Muscle layer of colon (tissue), 2 donors: ENCODE measurements around the gene COQ6.

ENCODE experiments used
- H3K27ac ChIP-seq: one replicate; pipeline ENCODE4 v1.7.0; 2013; ENCODE audit warnings: low read depth, mild to moderate bottlenecking, low read length, moderate library complexity
- H3K27me3 ChIP-seq, 2 donors: one replicate each; pipeline ENCODE4 v1.7.0; 2013; ENCODE audit warnings: low read length in 2 of 2, mild to moderate bottlenecking in 2 of 2; ENCODE audit not compliant: insufficient read depth in 2 of 2, control insufficient read depth in 1 of 2
- H3K36me3 ChIP-seq: one replicate; pipeline ENCODE4 v1.7.0; 2013; ENCODE audit warnings: mild to moderate bottlenecking, low read length; ENCODE audit not compliant: insufficient read depth
- H3K4me1 ChIP-seq: one replicate; pipeline ENCODE4 v1.7.0; 2013; ENCODE audit warnings: mild to moderate bottlenecking, low read length; ENCODE audit not compliant: insufficient read depth
- H3K4me3 ChIP-seq, 2 donors: one replicate each; pipeline ENCODE4 v1.7.0; 2013; ENCODE audit warnings: low read length in 2 of 2, low read depth in 1 of 2, mild to moderate bottlenecking in 1 of 2, moderate library complexity in 1 of 2
- H3K9ac ChIP-seq: one replicate; pipeline ENCODE4 v1.7.0; 2013; ENCODE audit warnings: low read length
- H3K9me3 ChIP-seq: one replicate; pipeline ENCODE4 v1.7.0; 2013; ENCODE audit warnings: mild to moderate bottlenecking, low read length
- donor health status: abdominal sarcoma.
- donor health status: Adenocarcinoma of cecum.

COQ6 gene

DNA sequence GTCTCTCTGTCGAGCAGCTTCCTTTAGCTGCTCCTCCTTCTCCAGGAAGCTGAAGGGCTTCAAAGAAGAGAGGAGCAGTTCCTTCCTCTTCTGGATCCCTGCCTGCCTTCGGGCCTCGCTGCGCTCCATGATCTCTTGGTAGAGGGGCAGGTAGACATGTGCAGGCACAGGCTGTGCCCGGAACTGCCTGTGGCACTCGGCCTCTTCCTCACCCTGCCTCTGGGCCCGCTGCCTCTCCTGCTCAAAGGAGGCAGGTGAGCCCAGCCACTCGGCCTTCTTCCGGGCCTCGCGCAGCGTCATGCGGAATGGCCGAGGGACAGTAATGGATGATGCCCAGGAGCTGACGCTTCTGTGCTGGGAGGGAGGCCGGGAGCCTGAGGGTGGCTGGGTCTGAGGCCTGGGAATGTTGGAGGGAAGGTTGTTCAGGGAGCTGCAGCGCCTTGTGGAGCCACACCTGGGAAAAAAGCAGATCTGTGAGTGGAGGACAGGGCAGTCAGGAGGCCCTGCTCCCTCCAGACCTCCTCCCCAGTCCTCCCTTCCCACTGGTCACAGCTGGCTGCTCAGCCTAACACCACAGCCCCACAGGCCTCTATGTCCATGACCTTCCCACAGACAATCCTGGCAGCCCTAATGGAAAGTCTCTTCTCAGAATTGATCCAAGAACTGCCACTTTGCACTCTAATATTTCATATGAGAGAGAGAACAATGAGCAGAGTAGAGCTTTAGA is 5.5 kb upstream of the COQ6 start:
- H3K4me3 ChIP-seq: no peak overlapping the region
- no peak overlapping the region for H3K27ac ChIP-seq
- H3K27me3 ChIP-seq: no peaks in the 10 kb centered on the region
- H3K36me3 ChIP-seq: peaks cover 31% of the 10 kb centered on the region
- no peaks in the 10 kb centered on the region for H3K9me3 ChIP-seq
- no peak overlapping the region for H3K9ac ChIP-seq
- peaks cover 7% of the 10 kb centered on the region for H3K4me1 ChIP-seq

GRCh38 chr14:73945159-73945670 is 4.9 kb upstream of the COQ6 start:
- Histone ChIP-seq H3K4me3 (no peak overlapping the region), H3K36me3 (peaks cover 25% of the 10 kb centered on the region), H3K9me3 (no peaks in the 10 kb centered on the region), H3K27ac (no peak overlapping the region), H3K27me3 (no peaks in the 10 kb centered on the region), H3K9ac (no peak overlapping the region), H3K4me1 (peaks cover 7% of the 10 kb centered on the region)

DNA sequence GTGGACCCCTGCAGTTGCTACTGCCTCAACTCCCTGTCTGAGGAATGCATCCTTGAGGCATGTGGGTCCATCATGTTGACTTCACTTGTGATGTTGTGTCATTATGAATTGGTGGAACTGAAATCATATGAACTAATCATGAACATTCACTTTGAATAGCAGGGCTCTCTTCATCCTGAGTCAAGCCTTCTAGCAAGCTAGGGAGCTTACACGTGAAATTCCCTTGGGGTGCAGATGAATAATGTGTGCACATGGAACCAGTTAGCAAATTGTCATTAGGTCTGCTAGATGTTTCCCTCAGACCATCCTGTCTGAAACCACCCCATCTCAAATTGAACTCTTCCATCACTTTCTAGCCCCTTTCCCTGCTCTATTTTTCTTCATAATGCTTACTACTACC is 3.6 kb downstream of the COQ6 start:
- Histone ChIP-seq H3K4me3 (no peak overlapping the region), H3K9me3 (no peaks in the 10 kb centered on the region), H3K27me3 (no peaks in the 10 kb centered on the region), H3K9ac (no peak overlapping the region), H3K4me1 (peaks cover 8% of the 10 kb centered on the region), H3K36me3 (peaks cover 35% of the 10 kb centered on the region), H3K27ac (no peak overlapping the region)

DNA sequence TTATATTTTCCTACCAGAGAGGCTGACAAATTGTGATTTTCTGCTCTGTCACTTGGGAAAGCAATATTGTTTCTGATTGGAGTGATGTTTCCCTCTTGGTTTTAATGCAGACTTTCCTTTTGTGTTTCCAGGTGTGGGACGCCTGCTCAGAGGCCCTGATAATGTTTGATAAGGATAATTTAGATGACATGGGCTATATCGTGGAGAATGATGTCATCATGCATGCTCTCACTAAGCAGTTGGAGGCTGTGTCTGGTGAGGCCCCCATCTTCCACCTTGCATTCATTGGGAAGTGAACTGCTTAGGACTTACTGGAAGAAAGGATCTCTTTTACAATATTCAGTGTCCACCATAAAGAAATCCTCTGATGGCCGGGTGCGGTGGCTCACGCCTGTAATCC is 5.6 kb downstream of the COQ6 start:
- Histone ChIP-seq H3K27me3 (no peaks in the 10 kb centered on the region), H3K36me3 (peaks cover 54% of the 10 kb centered on the region), H3K9ac (no peak overlapping the region), H3K4me3 (no peak overlapping the region), H3K4me1 (peaks cover 7% of the 10 kb centered on the region), H3K27ac (no peak overlapping the region), H3K9me3 (no peaks in the 10 kb centered on the region)

- Histone ChIP-seq H3K4me1 (no peaks in the 10 kb centered on the region), H3K27me3 (no peaks in the 10 kb centered on the region), H3K36me3 (peaks cover 65% of the 10 kb centered on the region), H3K9ac (no peak overlapping the region), H3K4me3 (no peak overlapping the region), H3K9me3 (no peaks in the 10 kb centered on the region), H3K27ac (no peak overlapping the region)
Measured at GRCh38 chr14:73958591-73958990, 8.5 kb downstream of the COQ6 start.

- H3K4me3 ChIP-seq: no peak overlapping the region
- H3K27ac ChIP-seq: no peak overlapping the region
- H3K4me1 ChIP-seq: no peaks in the 10 kb centered on the region
- no peaks in the 10 kb centered on the region for H3K9me3 ChIP-seq
- no peaks in the 10 kb centered on the region for H3K27me3 ChIP-seq
- H3K36me3 ChIP-seq: peaks cover 59% of the 10 kb centered on the region
- H3K9ac ChIP-seq: no peak overlapping the region
Measured at GRCh38 chr14:73961192-73961591, 11.1 kb downstream of the COQ6 start.

- Histone ChIP-seq H3K36me3 (peaks cover 42% of the 10 kb centered on the region), H3K4me3 (no peak overlapping the region), H3K27ac (no peak overlapping the region), H3K9me3 (no peaks in the 10 kb centered on the region), H3K9ac (no peak overlapping the region), H3K4me1 (no peaks in the 10 kb centered on the region), H3K27me3 (no peaks in the 10 kb centered on the region)
Measured at GRCh38 chr14:73965216-73965615, 15.1 kb downstream of the COQ6 start.

DNA sequence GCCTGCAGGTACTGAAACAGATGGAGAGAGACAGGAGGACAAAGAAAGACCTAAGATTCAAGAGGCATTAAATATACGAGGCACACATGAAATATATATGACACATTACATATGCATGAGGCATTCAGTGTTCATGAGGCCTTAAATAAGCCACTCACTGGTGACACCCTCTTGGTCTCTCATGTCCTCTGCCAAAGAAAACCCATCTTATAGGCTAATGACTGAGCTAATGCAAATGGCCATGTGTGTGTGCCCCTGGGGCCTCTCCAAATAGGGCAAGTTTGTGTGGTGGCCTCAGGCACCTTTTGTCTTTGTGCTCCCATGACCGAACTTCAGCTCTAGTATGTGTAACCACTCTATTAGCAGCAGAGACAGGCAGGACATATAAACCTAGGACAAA is 18.8 kb downstream of the COQ6 start:
- Histone ChIP-seq H3K4me3 (no peak overlapping the region), H3K4me1 (no peaks in the 10 kb centered on the region), H3K27ac (no peak overlapping the region), H3K9ac (no peak overlapping the region), H3K36me3 (peaks cover 27% of the 10 kb centered on the region), H3K9me3 (no peaks in the 10 kb centered on the region), H3K27me3 (no peaks in the 10 kb centered on the region)

GRCh38 chr14:73973497-73973896 is 23.4 kb downstream of the COQ6 start:
- H3K9me3 ChIP-seq: no peaks in the 10 kb centered on the region
- H3K4me1 ChIP-seq: no peaks in the 10 kb centered on the region
- H3K9ac ChIP-seq: no peak overlapping the region
- H3K27ac ChIP-seq: no peak overlapping the region
- no peaks in the 10 kb centered on the region for H3K27me3 ChIP-seq
- H3K36me3 ChIP-seq: peaks cover 20% of the 10 kb centered on the region
- no peak overlapping the region for H3K4me3 ChIP-seq

GRCh38 chr14:73976125-73976524 is 26.0 kb downstream of the COQ6 start:
- H3K27me3 ChIP-seq: no peaks in the 10 kb centered on the region
- H3K36me3 ChIP-seq: peaks cover 7% of the 10 kb centered on the region
- H3K4me3 ChIP-seq: no peak overlapping the region
- H3K9ac ChIP-seq: no peak overlapping the region
- no peaks in the 10 kb centered on the region for H3K9me3 ChIP-seq
- no peaks in the 10 kb centered on the region for H3K4me1 ChIP-seq
- H3K27ac ChIP-seq: no peak overlapping the region

- Histone ChIP-seq H3K36me3 (peaks cover 2% of the 10 kb centered on the region), H3K4me3 (no peak overlapping the region), H3K27me3 (no peaks in the 10 kb centered on the region), H3K27ac (no peak overlapping the region), H3K9ac (no peak overlapping the region), H3K4me1 (no peaks in the 10 kb centered on the region), H3K9me3 (no peaks in the 10 kb centered on the region)
Measured at GRCh38 chr14:73977896-73978295, 27.8 kb downstream of the COQ6 start.

- H3K4me1 ChIP-seq: no peaks in the 10 kb centered on the region
- H3K9me3 ChIP-seq: no peaks in the 10 kb centered on the region
- H3K36me3 ChIP-seq: peaks cover 14% of the 10 kb centered on the region
- no peaks in the 10 kb centered on the region for H3K27me3 ChIP-seq
- H3K27ac ChIP-seq: no peak overlapping the region
- H3K4me3 ChIP-seq: no peak overlapping the region
- no peak overlapping the region for H3K9ac ChIP-seq
Measured at GRCh38 chr14:73988065-73988464, 38.0 kb downstream of the COQ6 start.
